RKO (cell line): ENCODE results near the gene APOL1.
"Not testable (repeated sequence)": the region's sequence is repeated elsewhere in the genome, so short reads cannot be mapped to it uniquely, and the experiment has no call there.

Experiments used
- DNase-seq: peaks from one replicate; pipeline ENCODE4 v3.0.0-alpha.2; 2016; ENCODE audit warnings: low spot score

Gene APOL1

GRCh38 chr22:36267058-36267457 lies 14.1 kb downstream of the APOL1 start:
- DNase-seq: no peak

GRCh38 chr22:36267896-36268485 lies 15.1 kb downstream of the APOL1 start:
- no peak for DNase-seq

DNA sequence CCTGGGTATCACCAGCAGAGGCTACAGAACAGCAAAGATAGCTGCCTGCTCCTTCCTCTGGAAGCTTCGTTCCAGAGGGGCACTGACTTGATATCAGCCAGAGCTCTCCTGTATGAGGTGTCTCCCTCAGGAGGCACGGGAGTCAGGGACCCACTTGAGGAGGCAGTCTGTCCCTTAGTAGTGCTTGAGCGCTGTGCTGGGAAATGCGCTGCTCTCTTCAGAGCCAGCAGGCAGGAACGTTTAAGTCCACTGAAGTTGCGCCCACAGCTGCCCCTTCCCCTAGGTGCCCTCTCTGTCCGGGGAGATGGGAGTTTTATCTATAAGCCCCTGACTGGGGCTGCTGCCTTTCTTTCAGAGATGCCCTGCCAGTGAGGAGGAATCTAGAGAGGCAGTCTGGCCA lies 18.3 kb downstream of the APOL1 start:
- not testable (repeated sequence) for DNase-seq

- DNase-seq: not testable (repeated sequence)
Measured at GRCh38 chr22:36271951-36272350, 19.0 kb downstream of the APOL1 start.

GRCh38 chr22:36274531-36274930 lies 21.6 kb downstream of the APOL1 start:
- DNase-seq: no peak

GRCh38 chr22:36277482-36278291 lies 24.8 kb downstream of the APOL1 start:
- peak; percentile 57 for DNase-seq

- DNase-seq: no peak
Measured at GRCh38 chr22:36279219-36279666, 26.3 kb downstream of the APOL1 start.

DNA sequence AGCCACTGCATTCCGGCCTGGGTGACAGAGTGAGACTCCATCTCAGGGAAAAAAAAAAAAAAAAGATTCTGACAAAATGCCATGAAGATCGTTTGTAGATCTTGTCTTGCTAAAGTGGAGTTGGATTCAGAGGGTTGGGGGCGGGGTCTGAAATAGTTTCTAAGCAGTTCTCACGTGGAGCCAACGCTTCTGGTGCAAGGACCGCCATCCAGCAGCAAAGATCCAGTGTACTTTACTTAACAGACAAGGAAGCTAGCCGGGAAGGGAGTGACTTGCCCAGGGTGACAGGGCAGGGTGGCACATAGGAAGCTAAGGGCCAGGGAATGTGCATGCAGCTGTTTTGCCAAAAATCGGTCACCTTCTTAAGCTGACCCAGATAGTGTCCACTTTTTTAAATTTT lies 27.4 kb downstream of the APOL1 start:
- DNase-seq: no peak

DNA sequence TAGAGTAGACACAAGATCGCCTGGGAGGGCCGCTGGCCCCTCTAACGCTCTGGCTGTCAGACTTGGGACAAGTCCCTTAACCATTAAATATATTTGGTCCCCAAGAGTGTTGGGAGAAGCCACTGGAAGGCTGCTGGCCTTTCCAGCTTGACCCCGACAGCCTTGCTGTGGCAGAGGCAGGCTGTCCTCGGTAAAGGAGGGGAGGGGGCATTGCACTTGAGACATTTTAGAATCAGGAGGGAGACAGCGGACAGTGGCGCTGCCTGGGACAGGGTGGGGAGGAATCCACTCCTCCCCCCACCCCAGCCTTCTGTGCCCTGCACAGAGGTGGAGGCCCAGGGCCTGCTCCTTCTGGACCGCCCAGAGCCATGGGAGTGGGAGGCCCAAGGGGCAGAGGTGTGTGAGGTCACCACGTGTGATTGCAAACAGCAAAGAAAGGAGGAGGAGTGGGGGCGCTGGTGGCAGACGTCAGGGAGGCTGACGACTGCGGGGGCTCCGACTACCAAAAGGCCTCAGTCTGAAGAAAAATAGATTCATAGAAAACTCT lies 28.9 kb downstream of the APOL1 start:
- DNase-seq: no peak

- DNase-seq: no peak
Measured at GRCh38 chr22:36282328-36282831, 29.4 kb downstream of the APOL1 start.

GRCh38 chr22:36284171-36284571 lies 31.2 kb downstream of the APOL1 start:
- no peak for DNase-seq

DNA sequence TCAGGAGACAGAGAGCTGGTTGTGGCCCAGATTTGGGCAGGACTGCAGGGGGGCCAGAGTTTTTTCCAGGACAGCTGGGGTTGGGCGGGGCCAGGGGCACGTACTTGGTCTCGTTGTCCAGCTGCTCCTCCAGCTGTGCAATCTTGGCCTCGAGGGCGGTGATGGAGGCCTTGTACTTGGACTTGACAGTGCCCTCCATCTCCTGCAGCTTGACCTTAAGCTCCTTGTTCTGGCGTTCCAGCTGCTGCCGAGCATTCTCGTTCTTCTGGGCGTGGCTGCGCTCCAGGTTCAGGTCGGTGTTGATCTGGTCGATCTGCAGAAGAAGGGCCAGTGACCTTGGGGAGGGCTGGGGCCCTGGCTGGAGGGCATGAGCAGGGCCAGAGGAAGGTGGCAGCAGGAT lies 32.1 kb downstream of the APOL1 start:
- no peak for DNase-seq

GRCh38 chr22:36285545-36285944 lies 32.6 kb downstream of the APOL1 start:
- DNase-seq: no peak

DNA sequence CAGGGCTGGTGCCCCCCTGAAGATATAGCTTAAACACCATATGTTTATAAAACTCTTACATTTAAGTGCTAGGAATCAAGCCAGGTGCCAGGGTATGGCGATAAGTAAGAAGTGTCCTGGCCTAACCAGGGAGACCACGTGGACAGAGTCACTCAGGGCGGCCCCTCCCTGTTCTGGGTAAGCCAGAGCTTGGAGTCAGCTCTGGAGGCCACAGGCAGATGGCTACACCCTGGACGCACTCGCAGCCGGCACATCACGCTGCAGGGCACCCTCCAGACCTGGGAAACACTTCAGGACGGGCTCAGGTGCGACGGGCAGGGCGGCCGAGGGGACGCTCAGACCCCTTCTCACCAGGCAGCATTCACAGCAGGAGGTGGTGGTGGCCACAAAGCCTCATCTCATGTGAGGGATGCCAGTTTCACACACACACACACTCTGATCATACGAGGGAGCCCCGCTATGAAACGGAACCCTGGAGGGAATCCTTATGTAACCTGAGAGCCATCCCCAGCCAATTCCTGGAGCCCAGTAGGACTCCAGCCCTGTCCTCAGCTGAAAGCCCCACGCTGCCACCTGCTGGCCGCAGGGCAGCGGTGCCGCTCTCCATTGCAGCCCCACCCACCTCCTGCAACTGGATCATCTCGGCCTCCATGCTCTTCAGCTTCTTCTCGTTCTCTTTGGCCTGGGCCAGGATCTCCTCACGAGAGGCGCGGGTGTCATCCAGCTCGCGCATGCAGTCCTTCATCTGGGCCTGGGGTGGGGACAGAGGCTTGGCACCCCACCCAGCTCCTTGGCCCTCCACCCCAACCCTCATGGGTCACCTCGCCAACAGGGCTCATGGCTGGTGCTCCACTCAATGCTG lies 33.4 kb downstream of the APOL1 start:
- peak; percentile 72 for DNase-seq

- DNase-seq: no peak
Measured at GRCh38 chr22:36287881-36288515, 35.1 kb downstream of the APOL1 start.

DNA sequence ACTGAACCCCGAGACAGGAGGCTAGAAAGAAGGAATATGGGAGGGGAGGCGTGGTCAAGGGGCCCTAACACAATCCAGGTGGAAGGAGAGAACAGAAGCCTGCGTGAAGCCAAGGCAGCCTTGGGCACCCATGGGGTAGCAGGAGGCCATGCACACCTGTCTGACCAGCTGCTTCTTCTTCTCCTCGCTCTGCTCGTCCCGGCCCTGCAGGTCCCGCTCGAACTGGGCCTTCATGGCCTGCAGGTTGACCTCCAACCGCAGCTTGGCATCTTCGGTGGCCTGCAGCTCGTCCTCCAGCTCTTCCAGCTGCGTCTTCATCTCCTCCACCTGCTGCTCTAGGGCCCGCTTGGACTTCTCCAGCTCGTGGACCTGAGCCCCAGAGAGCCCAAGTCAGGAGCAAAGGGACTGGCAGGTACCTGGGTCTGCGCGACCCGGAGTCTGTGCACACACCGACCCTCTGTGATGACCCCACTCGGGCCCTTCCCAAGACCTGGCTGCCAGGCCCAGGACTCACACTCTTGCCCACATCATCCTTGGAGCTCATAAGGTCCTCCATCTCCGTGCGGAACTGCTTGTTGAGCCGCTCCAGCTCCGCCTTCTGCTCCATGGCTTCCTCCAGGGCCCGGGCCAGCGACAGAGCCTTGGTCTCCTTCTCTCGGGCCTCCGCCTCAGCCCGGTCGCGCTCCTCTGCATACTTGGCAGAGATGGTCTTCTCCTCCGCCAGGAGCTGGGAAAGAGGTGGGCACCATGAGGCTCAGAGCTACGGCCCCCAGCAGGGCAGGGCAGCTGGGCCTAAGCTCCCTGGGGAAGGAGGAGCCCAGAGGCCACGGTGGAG lies 35.9 kb downstream of the APOL1 start:
- no peak for DNase-seq

GRCh38 chr22:36289406-36289870 lies 36.5 kb downstream of the APOL1 start:
- DNase-seq: no peak

DNA sequence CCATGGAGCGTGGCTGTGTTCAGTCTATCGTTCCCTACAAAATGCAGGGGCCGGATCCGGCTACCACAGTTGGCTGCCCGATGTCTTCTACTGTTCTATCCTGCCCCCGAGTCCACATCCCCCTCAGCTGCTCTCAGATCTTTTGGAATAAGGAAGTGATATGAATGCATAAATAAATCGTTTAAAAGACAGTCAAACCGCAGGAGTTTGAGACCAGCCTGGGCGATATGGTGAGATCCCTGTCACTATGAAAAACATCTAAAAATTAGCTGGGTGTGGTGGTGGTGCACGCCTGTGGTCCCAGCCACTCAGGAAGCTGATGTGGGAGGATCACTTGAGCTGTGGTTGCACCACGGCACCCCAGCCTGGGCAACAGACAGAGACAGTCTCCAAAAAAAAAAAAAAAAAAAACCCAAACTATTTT lies 37.0 kb downstream of the APOL1 start:
- DNase-seq: not testable (repeated sequence)

DNA sequence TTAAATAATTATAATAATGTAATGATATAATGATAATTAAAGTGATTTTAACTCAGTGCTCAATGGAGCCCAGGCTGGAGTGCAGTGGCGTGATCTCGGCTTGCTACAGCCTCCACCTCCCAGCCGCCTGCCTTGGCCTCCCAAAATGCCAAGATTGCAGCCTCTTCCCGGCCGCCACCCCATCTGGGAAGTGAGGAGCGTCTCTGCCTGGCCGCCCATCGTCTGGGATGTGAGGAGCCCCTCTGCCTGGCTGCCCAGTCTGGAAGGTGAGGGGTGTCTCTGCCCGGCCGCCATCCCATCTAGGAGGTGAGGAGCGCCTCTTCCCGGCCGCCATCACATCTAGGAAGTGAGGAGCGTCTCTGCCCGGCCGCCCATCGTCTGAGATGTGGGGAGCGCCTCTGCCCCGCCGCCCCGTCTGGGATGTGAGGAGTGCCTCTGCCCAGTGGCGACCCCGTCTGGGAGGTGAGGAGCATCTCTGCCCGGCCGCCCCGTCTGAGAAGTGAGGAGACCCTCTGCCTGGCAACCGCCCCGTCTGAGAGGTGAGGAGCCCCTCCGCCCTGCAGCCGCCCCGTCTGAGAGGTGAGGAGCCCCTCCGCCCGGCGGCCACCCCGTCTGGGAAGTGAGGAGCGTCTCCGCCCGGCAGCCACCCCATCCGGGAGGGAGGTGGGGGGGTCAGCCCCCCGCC lies 37.6 kb downstream of the APOL1 start:
- DNase-seq: not testable (repeated sequence)
